OCI-LY7 (cell line): ENCODE data around the gene RAB44. TPM values are rescaled to one million over a fixed set of nuclear protein-coding genes. Genes with fewer than 3 reads are reported as not detected.
A peak's percentile ranks its signal among the peaks of the same experiment; 100 is the strongest.

Experiments used
- BruUV-seq: library from RNA; stranded (reverse); fragments of 400-500 nt; replicated peaks from 2 replicates; lab custom pipeline; 2021; lab: Mats Ljungman, UMichigan
- CTCF ChIA-PET: fragments of 300-600 bp; sonication (Branson Sonifier 250); formaldehyde crosslinking; loops from one replicate; lab custom pipeline; 2022; ENCODE audit warnings: antibody characterized with exemption; ENCODE audit not compliant: unreplicated experiment; lab: Charles Lee
- POLR2A ChIA-PET: fragments of 300-600 bp; sonication (Branson Sonifier 250); formaldehyde crosslinking; loops from one replicate; lab custom pipeline; 2022; ENCODE audit warnings: antibody characterized with exemption; lab: Charles Lee
- DNase-seq: peaks from one replicate; pipeline ENCODE4 v3.0.0-alpha.2; 2015; ENCODE audit warnings: low spot score
- H2AFZ ChIP-seq: fragments of 200-600 bp; sonication (generic), shearing (Covaris generic); 2 replicates; pipeline ENCODE4 v1.6.1; 2014; ENCODE audit warnings: mild to moderate bottlenecking, antibody characterized with exemption, low read length, moderate library complexity
- H3K27ac ChIP-seq: fragments of 200-600 bp; sonication (generic); 2 replicates; pipeline ENCODE4 v1.5.1; 2014; ENCODE audit warnings: mixed run types, low read depth, mild to moderate bottlenecking, moderate library complexity, low read length, inconsistent platforms; ENCODE audit not compliant: poor library complexity, severe bottlenecking
- H3K36me3 ChIP-seq: fragments of 200-600 bp; sonication (generic); 2 replicates; pipeline ENCODE4 v1.6.1; 2014; ENCODE audit warnings: mild to moderate bottlenecking, antibody characterized with exemption, low read length, moderate library complexity, mixed read lengths; ENCODE audit not compliant: insufficient read depth
- H3K4me1 ChIP-seq: fragments of 200-600 bp; sonication (generic); 2 replicates; pipeline ENCODE4 v1.5.1; 2014; ENCODE audit warnings: mild to moderate bottlenecking, low read length; ENCODE audit not compliant: insufficient read depth, poor library complexity, severe bottlenecking
- H3K4me2 ChIP-seq: fragments of 200-600 bp; sonication (generic); 2 replicates; pipeline ENCODE4 v1.6.1; 2014; ENCODE audit warnings: mild to moderate bottlenecking, low read length
- H3K4me3 ChIP-seq: fragments of 200-600 bp; sonication (generic); 2 replicates; pipeline ENCODE4 v1.5.1; 2014; ENCODE audit warnings: mild to moderate bottlenecking, low read depth, low read length; ENCODE audit not compliant: poor library complexity, severe bottlenecking
- H3K79me2 ChIP-seq: fragments of 200-600 bp; sonication (generic); 2 replicates; pipeline ENCODE4 v1.6.1; 2016; ENCODE audit warnings: low read depth, mild to moderate bottlenecking, low read length, moderate library complexity, mixed read lengths; ENCODE audit not compliant: insufficient read depth
- H3K9me2 ChIP-seq: fragments of 200-600 bp; sonication (generic); 2 replicates; pipeline ENCODE4 v1.6.1; 2016; ENCODE audit warnings: mild to moderate bottlenecking, low read length, mixed read lengths; ENCODE audit not compliant: insufficient read depth
- H3K9me3 ChIP-seq: fragments of 200-600 bp; sonication (generic); 2 replicates; pipeline ENCODE4 v1.6.1; 2014; ENCODE audit warnings: mild to moderate bottlenecking, mixed run types, low read length, mixed read lengths
- H4K20me1 ChIP-seq: fragments of 200-600 bp; sonication (generic); 2 replicates; pipeline ENCODE4 v1.6.1; 2014; ENCODE audit warnings: mild to moderate bottlenecking, antibody characterized with exemption, low read length, moderate library complexity, mixed read lengths; ENCODE audit not compliant: insufficient read depth
- CTCF ChIP-seq: fragments of 200-600 bp; sonication (generic); conservative IDR thresholded peaks from 2 replicates; pipeline ENCODE4 v1.5.1; 2014; ENCODE audit warnings: mild to moderate bottlenecking, antibody characterized with exemption, low read length, moderate library complexity, mixed read lengths
- EZH2phosphoT487 ChIP-seq: fragments of 200-600 bp; sonication (generic); IDR thresholded peaks from 2 replicates; pipeline ENCODE4 v1.6.1; 2018; ENCODE audit warnings: low read depth, borderline replicate concordance, mild to moderate bottlenecking, mixed run types, antibody characterized with exemption, low read length, moderate library complexity, mixed read lengths
- intact Hi-C: fragments of 100-400 bp; cut with micrococcal nuclease; formaldehyde crosslinking; loops from one replicate; pipeline ENCODE4 v1.10.0; 2022; ENCODE audit not compliant: unreplicated experiment
- total RNA-seq, 2 experiments: library from RNA; depleted of rRNA in 1 of 2; stranded (reverse); fragments of >200 nt in 1 of 2; shearing (Covaris generic) in 1 of 2; gene quantifications; 2 replicates each; pipeline ENCODE4 v1.2.3, GENCODE V29; 2014 to 2022

The RAB44 gene
- total RNA-seq, 2 experiments from 2014 or later, result 0.09 TPM; not detected in 1

- Histone ChIP-seq H3K4me3 (no peak overlapping the region), H3K9me2 (no peaks in the 10 kb centered on the region), H4K20me1 (no peaks in the 10 kb centered on the region), H3K9me3 (no peaks in the 10 kb centered on the region), H3K4me2 (peak overlapping the region; percentile 63), H3K79me2 (no peaks in the 10 kb centered on the region), H3K4me1 (peaks cover 41% of the 10 kb centered on the region), H2AFZ (peak overlapping the region; percentile 51; the same call in 1 of the 2 replicates), H3K27ac (no peak overlapping the region), H3K36me3 (no peaks in the 10 kb centered on the region)
- ChIA-PET POLR2A (interaction anchor here (6.7 kb wide), 1 partner anchor 15 kb away, joined by 55 read pairs; no protein-coding TSS in a partner anchor), CTCF (no interaction called here)
- BruUV-seq, result no TSS peak
- TF ChIP-seq EZH2phosphoT487 (no peak), CTCF (no peak)
- peak; percentile 33 for DNase-seq
- intact Hi-C loops, result no loop called here
Measured at GRCh38 chr6:36649701-36650484, 47.7 kb upstream of the RAB44 start.

- Histone ChIP-seq H3K4me2 (peak overlapping the region; percentile 63), H3K9me3 (no peaks in the 10 kb centered on the region), H4K20me1 (no peaks in the 10 kb centered on the region), H3K4me1 (peaks cover 44% of the 10 kb centered on the region), H3K4me3 (peak overlapping the region; percentile 13), H3K36me3 (no peaks in the 10 kb centered on the region), H2AFZ (no peak overlapping the region), H3K9me2 (no peaks in the 10 kb centered on the region), H3K79me2 (no peaks in the 10 kb centered on the region), H3K27ac (peak overlapping the region; percentile 21)
- peak; percentile 83 for DNase-seq
- ChIA-PET POLR2A (interaction anchor here (1.0 to 6.7 kb wide), 3 partner anchors 9 to 14 kb away, joined by 3 to 55 read pairs (median 3); no protein-coding TSS in a partner anchor), CTCF (interaction anchor here (0.6 kb wide), 2 partner anchors 32 to 110 kb away, joined by 3 to 6 read pairs; no protein-coding TSS in a partner anchor)
- intact Hi-C loops, result no loop called here
- TF ChIP-seq CTCF (no peak), EZH2phosphoT487 (no peak)
- no TSS peak for BruUV-seq
Measured at GRCh38 chr6:36650848-36651478, 46.7 kb upstream of the RAB44 start.
